ENCODE results near the gene C16orf74. TPM values are rescaled to one million over a fixed set of nuclear protein-coding genes. Genes with fewer than 3 reads are reported as not detected.
A peak's percentile ranks its signal among the peaks of the same experiment; 100 is the strongest.

The C16orf74 gene
- total RNA-seq, 1 donor from 2014 or later, result 12.2 TPM

DNA sequence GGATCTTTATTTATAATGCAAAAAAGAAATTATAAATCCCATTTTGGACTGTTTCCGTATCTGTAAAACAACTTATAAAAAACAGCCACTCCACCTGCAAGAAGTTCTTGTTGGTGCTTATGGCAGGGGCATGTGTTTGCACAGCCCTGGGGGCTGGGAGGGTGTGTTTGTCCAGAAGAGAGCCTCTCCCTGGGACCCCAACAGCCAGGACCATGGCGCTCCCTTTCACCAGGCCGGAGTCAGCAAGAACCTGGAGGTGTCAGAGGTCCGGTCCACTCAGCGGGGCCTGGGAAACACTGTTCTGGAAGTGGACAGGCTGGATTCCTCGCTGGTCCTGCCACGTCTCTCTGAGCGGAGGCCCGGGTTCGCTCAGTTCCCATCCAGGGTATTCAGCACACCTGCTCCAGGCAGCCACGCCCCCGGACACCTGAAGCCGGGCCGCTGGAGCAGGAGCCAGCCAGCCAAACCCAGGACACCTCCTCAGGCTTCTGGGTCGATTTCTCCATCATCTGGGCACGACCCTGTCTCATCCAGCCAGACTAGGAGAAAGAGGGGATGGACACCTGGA lies 43.3 kb downstream of the C16orf74 start:
- no peak overlapping the region for H3K4me3 ChIP-seq (ENCODE audit: low read depth, low read length)
- no peak for DNase-seq (ENCODE audit: low read depth)
- TF ChIP-seq, protein P1, sequence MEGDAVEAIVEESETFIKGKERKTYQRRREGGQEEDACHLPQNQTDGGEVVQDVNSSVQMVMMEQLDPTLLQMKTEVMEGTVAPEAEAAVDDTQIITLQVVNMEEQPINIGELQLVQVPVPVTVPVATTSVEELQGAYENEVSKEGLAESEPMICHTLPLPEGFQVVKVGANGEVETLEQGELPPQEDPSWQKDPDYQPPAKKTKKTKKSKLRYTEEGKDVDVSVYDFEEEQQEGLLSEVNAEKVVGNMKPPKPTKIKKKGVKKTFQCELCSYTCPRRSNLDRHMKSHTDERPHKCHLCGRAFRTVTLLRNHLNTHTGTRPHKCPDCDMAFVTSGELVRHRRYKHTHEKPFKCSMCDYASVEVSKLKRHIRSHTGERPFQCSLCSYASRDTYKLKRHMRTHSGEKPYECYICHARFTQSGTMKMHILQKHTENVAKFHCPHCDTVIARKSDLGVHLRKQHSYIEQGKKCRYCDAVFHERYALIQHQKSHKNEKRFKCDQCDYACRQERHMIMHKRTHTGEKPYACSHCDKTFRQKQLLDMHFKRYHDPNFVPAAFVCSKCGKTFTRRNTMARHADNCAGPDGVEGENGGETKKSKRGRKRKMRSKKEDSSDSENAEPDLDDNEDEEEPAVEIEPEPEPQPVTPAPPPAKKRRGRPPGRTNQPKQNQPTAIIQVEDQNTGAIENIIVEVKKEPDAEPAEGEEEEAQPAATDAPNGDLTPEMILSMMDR (conservative IDR thresholded peaks at IDR 0.05; ENCODE audit: low read depth, low read length), result no peak

DNA sequence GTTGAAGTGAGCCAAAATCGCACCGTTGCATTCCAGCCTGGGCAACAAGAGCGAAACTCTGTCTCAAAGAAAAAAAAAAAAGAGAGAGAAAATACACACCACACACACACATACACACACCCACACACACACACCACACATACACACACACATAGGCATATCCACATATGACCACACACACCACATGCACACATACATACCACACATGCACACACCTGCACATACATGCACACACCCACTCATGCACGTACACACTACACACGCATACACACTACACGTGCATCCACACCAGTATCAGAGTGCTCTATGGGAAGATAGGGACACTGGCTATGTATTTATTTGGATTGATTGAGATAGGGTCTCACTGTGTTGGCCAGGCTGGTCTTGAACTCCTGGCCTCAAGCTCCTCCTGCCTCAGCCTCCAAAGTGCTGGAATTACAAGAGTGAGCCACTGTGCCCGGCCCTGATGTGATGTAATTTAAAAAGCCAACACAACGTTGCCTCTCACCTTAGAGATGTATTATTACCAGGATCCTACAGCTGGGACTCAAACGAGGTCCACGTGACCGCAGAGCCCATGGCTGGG lies 44.4 kb downstream of the C16orf74 start:
- DNase-seq (ENCODE audit: low read depth), result no peak
- TF ChIP-seq, protein P1 (conservative IDR thresholded peaks at IDR 0.05; ENCODE audit: low read depth, low read length), result no peak
- H3K4me3 ChIP-seq (ENCODE audit: low read depth, low read length), result no peak overlapping the region

DNA sequence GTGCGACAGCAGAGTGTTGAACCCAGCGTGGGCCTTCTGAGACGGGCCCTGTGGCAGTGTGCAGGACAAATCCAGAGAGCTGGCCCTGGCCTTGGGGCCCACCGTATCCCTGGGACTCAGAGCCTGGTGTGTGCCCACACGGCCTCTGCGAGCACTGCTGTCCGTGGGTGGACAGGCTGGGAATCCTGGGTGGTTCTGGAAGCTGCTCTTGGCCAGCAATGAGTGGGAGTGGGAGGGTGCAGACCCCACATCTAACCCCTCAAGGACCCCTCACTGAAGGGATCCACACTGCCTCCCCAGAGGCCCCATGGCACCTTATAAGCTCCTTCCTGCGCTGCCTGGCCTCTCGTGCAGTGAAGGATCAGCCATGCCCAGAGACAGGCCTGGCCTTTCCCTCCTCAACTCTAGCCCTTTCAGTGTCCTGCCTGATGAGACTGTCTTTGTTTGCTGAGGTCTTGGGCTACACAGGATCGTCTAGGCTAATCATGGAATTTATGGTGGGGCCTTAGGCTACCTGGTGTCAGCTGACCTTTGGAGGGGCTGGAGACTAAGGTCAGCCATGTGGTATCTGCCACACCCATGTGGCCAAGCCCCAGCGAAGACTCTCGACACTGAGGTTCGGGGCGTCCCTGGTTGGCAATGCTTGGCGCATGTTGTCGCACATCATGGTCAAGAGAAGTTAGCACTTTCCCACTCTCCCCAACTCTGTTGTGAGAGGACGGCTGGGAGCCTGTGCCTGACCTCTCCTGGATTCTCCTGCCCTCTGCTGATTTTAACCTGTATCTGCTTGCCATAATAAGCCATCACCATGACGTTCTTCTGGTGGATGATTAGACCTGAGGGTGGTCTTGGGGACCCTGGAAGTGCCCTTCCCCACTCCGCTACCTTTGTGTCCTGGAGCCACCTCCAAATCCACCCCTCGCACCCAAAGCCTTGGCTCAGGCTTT lies 45.7 kb downstream of the C16orf74 start:
- no peak overlapping the region for H3K4me3 ChIP-seq (ENCODE audit: low read depth, low read length)
- DNase-seq (ENCODE audit: low read depth), result no peak
- TF ChIP-seq, protein P1 (conservative IDR thresholded peaks at IDR 0.05; ENCODE audit: low read depth, low read length), result peak; percentile 3

DNA sequence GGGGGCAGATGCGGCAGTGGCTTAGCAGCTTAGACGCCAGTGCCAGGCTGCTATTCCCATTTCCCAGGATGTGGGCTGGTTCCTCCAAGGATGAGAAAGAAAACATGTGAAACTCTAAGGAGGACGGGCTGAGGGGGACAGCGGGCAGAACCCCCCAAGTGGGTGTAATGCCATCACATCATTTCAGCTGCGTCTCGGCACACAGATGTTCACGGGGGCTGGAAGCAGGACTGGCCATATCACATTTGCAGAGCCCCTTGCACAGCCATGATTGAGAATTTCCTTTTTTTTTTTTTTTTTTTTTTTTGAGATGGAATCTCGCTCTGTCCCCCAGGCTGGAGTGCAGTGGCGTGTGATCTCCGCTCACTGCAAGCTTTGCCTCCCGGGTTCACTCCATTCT lies 46.9 kb downstream of the C16orf74 start:
- TF ChIP-seq, protein P1 (conservative IDR thresholded peaks at IDR 0.05; ENCODE audit: low read depth, low read length), result no peak
- no peak for DNase-seq (ENCODE audit: low read depth)
- H3K4me3 ChIP-seq (ENCODE audit: low read depth, low read length), result no peak overlapping the region

DNA sequence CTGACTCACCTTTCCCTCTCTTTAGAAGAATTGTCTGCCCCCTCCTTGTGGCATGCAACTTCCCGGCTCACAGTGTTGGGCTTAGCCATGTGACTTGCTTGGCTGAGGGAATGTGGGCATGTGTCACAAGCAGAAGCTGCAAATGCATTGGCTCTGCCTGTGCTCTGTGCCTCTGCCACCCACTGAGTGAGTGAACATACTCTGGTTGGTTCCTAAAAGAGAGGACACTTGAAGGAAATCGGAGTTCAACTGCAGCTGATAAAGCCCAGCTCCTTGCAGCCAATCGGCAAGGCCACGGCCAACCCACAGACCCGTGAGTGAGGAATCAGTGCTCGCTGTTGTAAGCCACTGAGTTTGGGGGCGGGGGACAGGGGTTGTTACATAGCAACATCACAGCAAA lies 51.3 kb downstream of the C16orf74 start:
- TF ChIP-seq, protein P1 (conservative IDR thresholded peaks at IDR 0.05; ENCODE audit: low read depth, low read length), result no peak
- no peak overlapping the region for H3K4me3 ChIP-seq (ENCODE audit: low read depth, low read length)
- DNase-seq (ENCODE audit: low read depth), result no peak

DNA sequence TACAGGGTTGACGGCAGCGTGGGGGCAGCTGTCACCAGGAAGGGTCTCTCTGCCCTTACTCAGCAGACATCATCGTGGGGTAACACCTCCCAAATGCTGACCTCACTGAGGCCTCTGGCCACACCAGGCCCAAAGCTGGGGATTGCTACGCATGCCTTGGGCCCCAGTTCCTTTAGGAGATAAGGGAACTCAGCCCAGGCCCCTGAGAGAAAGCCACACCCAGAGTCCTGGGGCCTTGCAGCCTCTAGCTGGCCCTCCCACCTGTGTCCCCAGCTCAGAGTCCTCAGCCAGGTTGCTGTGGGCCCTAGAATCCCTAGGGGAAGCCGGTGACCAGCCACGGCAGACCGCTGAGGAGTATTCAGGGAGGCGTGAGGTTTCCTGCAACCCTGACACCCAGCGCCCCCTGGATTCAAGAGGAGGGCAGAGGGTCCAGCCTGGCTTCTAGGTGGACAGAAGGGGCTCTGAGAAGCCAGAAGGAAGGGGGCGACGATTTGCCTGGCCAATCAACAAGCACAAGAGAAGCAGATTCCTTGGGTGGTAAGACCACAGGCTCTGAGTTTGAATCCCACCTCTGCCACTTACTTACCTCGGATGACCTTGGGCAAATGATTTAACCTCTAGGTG lies 51.8 kb downstream of the C16orf74 start:
- DNase-seq (ENCODE audit: low read depth), result no peak
- TF ChIP-seq, protein P1 (conservative IDR thresholded peaks at IDR 0.05; ENCODE audit: low read depth, low read length), result no peak
- no peak overlapping the region for H3K4me3 ChIP-seq (ENCODE audit: low read depth, low read length)

Data from epithelial cell of proximal tubule (primary cell).